NCI-H345 (cell line): Measurements from ENCODE around the gene EDAR.

Source experiments
- DNase-seq: peaks from one replicate; lab custom pipeline; 2025; lab: John Stamatoyannopoulos, UW

The EDAR gene

GRCh38 chr2:108853421-108853820 is 135.6 kb downstream of the EDAR start:
- DNase-seq, result no peak

DNA sequence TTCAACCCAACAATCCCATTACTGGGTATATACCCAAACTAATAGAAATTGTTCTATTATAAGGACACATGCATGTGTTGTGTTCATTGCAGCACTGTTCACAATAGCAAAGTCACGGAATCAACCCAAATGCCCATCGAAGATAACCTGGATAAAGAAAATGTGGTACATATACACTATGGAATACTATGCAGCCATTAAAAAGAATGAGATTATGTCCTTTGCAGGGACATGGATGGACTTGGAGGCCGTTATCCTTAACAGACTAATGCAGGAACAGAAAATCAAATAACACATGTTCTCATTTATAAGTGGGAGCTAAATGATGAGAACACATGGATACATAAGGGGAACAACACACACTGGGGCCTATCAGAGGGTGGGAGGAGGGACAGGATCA is 136.6 kb downstream of the EDAR start:
- no peak for DNase-seq

GRCh38 chr2:108847000-108847399 is 142.0 kb downstream of the EDAR start:
- no peak for DNase-seq

DNA sequence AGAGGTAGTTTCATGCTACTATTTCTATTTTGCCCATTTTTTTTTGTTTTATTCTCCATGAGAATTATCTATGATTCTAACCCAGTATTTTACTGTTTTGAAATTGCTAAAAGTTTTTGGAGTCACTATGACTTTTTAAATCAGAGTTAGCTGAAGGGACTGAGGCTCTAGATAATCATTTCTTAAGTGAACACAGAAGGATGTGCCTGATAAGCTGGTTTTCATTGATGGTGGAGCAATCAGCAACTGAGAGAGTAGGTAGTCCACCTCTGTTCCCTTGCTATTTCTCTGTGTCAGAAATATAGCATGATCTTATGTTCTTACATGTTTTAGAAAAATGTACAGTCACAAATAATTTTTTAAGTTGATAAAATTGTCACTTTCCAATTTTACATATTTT is 143.1 kb downstream of the EDAR start:
- DNase-seq, result no peak
